GM23338 (cell line): ENCODE data around the gene APOM.

Experiments used
- CREB1 ChIP-seq: fragments of 250-450 bp; sonication (Bioruptor Pico); IDR thresholded peaks from 2 replicates; pipeline ENCODE4 v1.5.0; 2020; ENCODE audit warnings: low read depth, mild to moderate bottlenecking, moderate library complexity
- CTCF ChIP-seq, 2 experiments: fragments of 200-600 bp in 1 of 2; sonication (generic) in 1 of 2; conservative IDR thresholded peaks; 2 replicates each; pipeline versions ENCODE4 v1.5.1 to v1.6.1; 2016 to 2017; ENCODE audit warnings: antibody characterized with exemption in 2 of 2, low read depth in 2 of 2, mild to moderate bottlenecking in 2 of 2, moderate library complexity in 1 of 2
- EZH2phosphoT487 ChIP-seq: fragments of 200-600 bp; sonication (generic); IDR thresholded peaks from one replicate; pipeline ENCODE4 v1.8.1; 2018; ENCODE audit warnings: antibody characterized with exemption; ENCODE audit not compliant: unreplicated experiment
- POLR2AphosphoS5 ChIP-seq: IDR thresholded peaks from 2 replicates; pipeline ENCODE4 v1.6.1; 2016; ENCODE audit warnings: antibody characterized with exemption, low read depth

GRCh38 chr6:31626952-31627351 is 28.7 kb upstream of the APOM start:
- no peak for TF ChIP-seq EZH2phosphoT487
- no peak for TF ChIP-seq CTCF (conservative IDR thresholded peaks at IDR 0.05; ENCODE audit: low read depth in 2 of 2)
- no peak for TF ChIP-seq POLR2AphosphoS5
- no peak for TF ChIP-seq CREB1 (CRISPR knock-in tag)
